Measurements from ENCODE around the gene NPHP4. TPM values are rescaled to one million over a fixed set of nuclear protein-coding genes. Genes with fewer than 3 reads are reported as not detected.

NPHP4 gene
- total RNA-seq, 6 experiments from 2014 or later, result 5.0 to 6.8 (median 6.0) TPM

- no peaks in the 10 kb centered on the region for H3K36me3 Mint-ChIP-seq (ENCODE audit: low read depth)
- no peak for TF ChIP-seq CTCF (IDR thresholded peaks at IDR 0.05)
- H3K4me3 Mint-ChIP-seq, result no peak overlapping the region
- peaks cover 2% of the 10 kb centered on the region; the same call in 1 of the 2 replicates for H3K27me3 Mint-ChIP-seq (ENCODE audit: insufficient read depth)
- no peaks in the 10 kb centered on the region for H3K9me3 Mint-ChIP-seq
- H3K4me1 Mint-ChIP-seq (ENCODE audit: low read depth), result no peaks in the 10 kb centered on the region
- no peak overlapping the region for H3K27ac Mint-ChIP-seq
- DNase-seq, result no peak
Observed at GRCh38 chr1:5864256-5864655, 128.0 kb downstream of the NPHP4 start.

GRCh38 chr1:5863238-5863637, 129.0 kb downstream of the NPHP4 start:
- TF ChIP-seq CTCF (IDR thresholded peaks at IDR 0.05), result no peak
- H3K27ac Mint-ChIP-seq, result no peak overlapping the region
- no peaks in the 10 kb centered on the region for H3K9me3 Mint-ChIP-seq
- H3K36me3 Mint-ChIP-seq (ENCODE audit: low read depth), result no peaks in the 10 kb centered on the region
- H3K4me1 Mint-ChIP-seq (ENCODE audit: low read depth), result no peaks in the 10 kb centered on the region
- no peak overlapping the region for H3K4me3 Mint-ChIP-seq
- peaks cover 2% of the 10 kb centered on the region; the same call in 1 of the 2 replicates for H3K27me3 Mint-ChIP-seq (ENCODE audit: insufficient read depth)
- no peak for DNase-seq

GRCh38 chr1:5861871-5862825, 130.1 kb downstream of the NPHP4 start:
- no peaks in the 10 kb centered on the region; the same call in 1 of the 2 replicates for H3K9me3 Mint-ChIP-seq

GRCh38 chr1:5860277-5860676, 131.9 kb downstream of the NPHP4 start:
- no peaks in the 10 kb centered on the region; the same call in 1 of the 2 replicates for H3K9me3 Mint-ChIP-seq
- no peak for TF ChIP-seq CTCF (IDR thresholded peaks at IDR 0.05)
- no peak overlapping the region for H3K27ac Mint-ChIP-seq
- H3K27me3 Mint-ChIP-seq (ENCODE audit: insufficient read depth), result peaks cover 2% of the 10 kb centered on the region; the same call in 1 of the 2 replicates
- H3K4me3 Mint-ChIP-seq, result no peak overlapping the region
- H3K36me3 Mint-ChIP-seq (ENCODE audit: low read depth), result peaks cover 5% of the 10 kb centered on the region; the same call in 1 of the 2 replicates
- no peaks in the 10 kb centered on the region for H3K4me1 Mint-ChIP-seq (ENCODE audit: low read depth)
- no peak for DNase-seq

More at GRCh38 chr1:5861871-5862825, 130.1 kb downstream of the NPHP4 start:
- Mint-ChIP-seq H3K36me3 (ENCODE audit: low read depth) (peaks cover 4% of the 10 kb centered on the region; the same call in 1 of the 2 replicates), H3K27ac (no peak overlapping the region), H3K4me3 (no peak overlapping the region), H3K27me3 (ENCODE audit: insufficient read depth) (peaks cover 2% of the 10 kb centered on the region; the same call in 1 of the 2 replicates), H3K4me1 (ENCODE audit: low read depth) (no peaks in the 10 kb centered on the region)
- no peak for DNase-seq
- TF ChIP-seq CTCF (IDR thresholded peaks at IDR 0.05), result no peak

GRCh38 chr1:5859766-5860165, 132.5 kb downstream of the NPHP4 start:
- H3K4me1 Mint-ChIP-seq (ENCODE audit: low read depth), result no peaks in the 10 kb centered on the region
- peaks cover 2% of the 10 kb centered on the region; the same call in 1 of the 2 replicates for H3K27me3 Mint-ChIP-seq (ENCODE audit: insufficient read depth)
- no peak overlapping the region for H3K27ac Mint-ChIP-seq
- no peak for TF ChIP-seq CTCF (IDR thresholded peaks at IDR 0.05)
- no peak overlapping the region for H3K4me3 Mint-ChIP-seq
- DNase-seq, result no peak
- H3K36me3 Mint-ChIP-seq (ENCODE audit: low read depth), result peaks cover 5% of the 10 kb centered on the region; the same call in 1 of the 2 replicates
- H3K9me3 Mint-ChIP-seq, result no peaks in the 10 kb centered on the region; the same call in 1 of the 2 replicates
